NCI-H1417 treated with DMSO at 0.1 percent for 48 hours (cell line): ENCODE measurements around the gene MEIOB.

Experiments
- DNase-seq: peaks from one replicate; lab custom pipeline; 2025; lab: John Stamatoyannopoulos, UW

Gene MEIOB

DNA sequence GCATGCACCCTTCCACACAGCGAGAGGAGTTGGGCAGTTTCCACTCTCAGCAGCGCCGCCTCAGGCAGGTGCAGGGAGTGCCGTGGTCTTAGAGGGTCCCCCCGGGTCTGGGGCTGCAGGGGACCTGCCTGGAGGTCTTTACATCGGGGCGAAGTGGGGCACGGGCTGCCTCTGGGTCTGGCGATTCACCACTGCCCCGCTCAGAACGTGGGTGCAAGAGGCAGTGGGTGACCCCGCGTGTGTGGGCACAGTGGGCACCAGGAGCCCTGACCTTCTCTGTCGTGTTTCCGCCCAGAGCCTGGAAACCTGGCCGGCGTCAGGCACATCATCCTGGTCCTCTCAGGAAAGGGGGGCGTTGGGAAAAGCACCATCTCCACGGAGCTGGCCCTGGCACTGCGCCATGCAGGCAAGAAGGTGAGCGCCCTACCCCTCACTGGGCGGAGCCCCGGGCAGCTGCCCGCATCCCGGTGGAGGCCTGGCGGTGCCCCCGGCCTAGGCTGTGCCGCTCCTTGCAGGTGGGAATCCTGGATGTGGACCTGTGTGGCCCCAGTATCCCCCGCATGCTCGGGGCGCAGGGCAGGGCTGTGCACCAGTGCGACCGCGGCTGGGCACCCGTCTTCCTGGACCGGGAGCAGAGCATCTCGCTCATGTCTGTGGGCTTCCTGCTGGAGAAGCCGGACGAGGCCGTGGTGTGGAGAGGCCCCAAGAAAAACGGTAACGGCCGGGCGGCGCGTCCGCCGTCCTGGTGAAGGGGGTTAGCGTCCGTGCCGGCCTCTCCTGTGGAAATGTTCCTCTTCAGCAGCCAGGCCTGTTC is 85.5 kb downstream of the MEIOB start:
- DNase-seq = no peak

DNA sequence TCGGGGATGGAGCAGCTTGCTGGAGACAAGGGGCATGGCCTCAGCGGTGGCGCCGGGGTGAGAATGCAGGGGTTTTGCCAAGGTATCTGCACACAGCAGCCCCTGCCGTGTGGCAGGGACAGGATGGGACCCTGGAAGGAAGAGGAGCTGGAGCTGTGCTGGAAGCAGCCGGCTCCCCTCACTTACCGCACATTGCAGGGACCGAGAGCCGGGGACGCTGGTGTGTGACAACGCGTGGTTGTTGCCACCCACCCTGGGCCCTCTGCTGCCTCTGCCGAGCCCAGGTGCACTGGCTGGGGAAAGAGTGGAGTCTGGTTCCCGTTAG is 86.2 kb downstream of the MEIOB start:
- DNase-seq = no peak

DNA sequence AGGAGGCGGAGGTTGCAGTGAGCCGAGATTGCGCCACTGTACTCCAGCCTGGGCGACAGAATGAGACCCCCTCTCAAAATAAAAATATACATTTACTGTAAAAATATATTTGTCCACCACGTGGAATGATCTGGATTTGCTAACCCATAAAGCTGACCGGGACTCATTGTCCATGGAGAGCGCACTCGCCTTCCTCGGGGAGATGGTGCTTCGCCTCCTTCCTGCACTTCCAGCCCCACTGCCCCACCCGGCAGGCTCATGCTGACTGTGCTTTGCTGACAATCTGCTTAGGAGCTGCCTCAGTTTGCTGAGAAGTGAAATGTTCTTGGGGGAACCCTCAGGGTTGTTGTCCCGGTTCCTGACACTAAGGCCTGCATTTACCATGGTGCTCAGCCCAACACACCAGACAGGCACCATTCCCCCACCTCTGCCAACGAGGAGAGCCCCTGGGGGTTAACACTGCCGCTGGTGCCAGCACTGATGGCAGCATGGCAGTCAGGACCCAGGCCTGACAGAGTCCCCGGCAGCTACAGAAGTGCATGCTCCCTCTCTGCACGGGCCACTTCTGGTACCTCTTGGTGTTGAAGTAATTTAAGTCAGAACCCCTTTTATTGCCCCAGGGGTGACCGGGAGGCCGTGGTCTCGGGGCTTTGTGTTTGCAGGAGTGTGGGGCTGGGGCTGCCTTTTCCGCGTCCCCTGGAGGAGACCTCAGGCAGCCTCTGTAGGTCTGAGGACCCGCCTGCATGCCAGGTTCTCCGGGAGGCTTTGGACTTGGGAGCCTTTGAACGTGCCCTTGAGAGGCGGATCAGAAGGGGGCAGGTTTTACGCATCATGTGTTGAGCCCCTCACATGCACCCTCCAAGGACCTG is 86.8 kb downstream of the MEIOB start:
- no peak for DNase-seq
